Stimulated activated effector memory CD8-positive, alpha-beta T cell treated with anti-CD3 and anti-CD28 coated beads, Interleukin-12 subunit alpha, Interleukin-12 subunit beta, amount 100 ng/mL, for 72 hours (primary cell): ENCODE measurements around the gene ATP10A.

ENCODE experiments used
- ATAC-seq: fragments of 150-1000 bp; cut with Tn5 transposase; 2 replicates; pipeline ENCODE4 v1.10.0; 2021
- DNase-seq, 2 donors: peaks; one replicate each; pipeline ENCODE4 v3.0.0; 2021 to 2022; ENCODE audit warnings: low spot score in 2 of 2
- H3K27ac Mint-ChIP-seq: one replicate; pipeline ENCODE4 v1.8.0; 2022; ENCODE audit warnings: mild to moderate bottlenecking, mixed read lengths
- H3K36me3 Mint-ChIP-seq: one replicate; pipeline ENCODE4 v1.8.0; 2022; ENCODE audit warnings: mild to moderate bottlenecking, mixed read lengths
- H3K4me1 Mint-ChIP-seq: one replicate; pipeline ENCODE4 v1.8.0; 2022; ENCODE audit warnings: mixed read lengths
- H3K4me3 Mint-ChIP-seq: one replicate; pipeline ENCODE4 v1.8.0; 2022; ENCODE audit warnings: mild to moderate bottlenecking, mixed read lengths
- H3K9me3 Mint-ChIP-seq: one replicate; pipeline ENCODE4 v1.8.0; 2022; ENCODE audit warnings: mixed read lengths

ATP10A gene

DNA sequence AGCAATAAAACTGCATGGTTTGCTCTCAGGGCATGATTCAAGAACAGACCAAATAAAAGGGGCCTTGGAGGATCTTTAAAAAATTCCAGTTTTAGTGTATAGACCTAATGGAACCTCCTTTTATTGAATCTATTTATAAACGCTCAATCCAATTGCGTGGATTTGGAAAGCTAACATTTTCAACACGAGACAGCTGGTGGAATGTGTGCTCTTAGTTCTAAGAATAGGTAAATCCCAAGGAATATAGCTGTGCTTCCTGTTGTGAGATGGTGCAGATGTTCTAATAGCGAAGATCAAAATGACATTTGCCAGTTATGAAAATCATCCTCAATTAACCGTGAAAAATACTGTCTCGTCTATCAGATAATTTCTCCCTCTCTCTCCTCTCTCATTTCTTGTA, 192.5 kb downstream of the ATP10A start:
- ATAC-seq (no peak), DNase-seq (no peak)
- Mint-ChIP-seq H3K9me3 (peaks cover 4% of the 10 kb centered on the region), H3K4me3 (no peak overlapping the region), H3K36me3 (no peaks in the 10 kb centered on the region), H3K27ac (no peak overlapping the region), H3K4me1 (peaks cover 6% of the 10 kb centered on the region)

GRCh38 chr15:25670025-25670554, 193.0 kb downstream of the ATP10A start:
- Mint-ChIP-seq H3K4me3 (no peak overlapping the region), H3K9me3 (peaks cover 4% of the 10 kb centered on the region)
- no peak for ATAC-seq

GRCh38 chr15:25668901-25669300, 194.2 kb downstream of the ATP10A start:
- peaks cover 4% of the 10 kb centered on the region for H3K9me3 Mint-ChIP-seq
- DNase-seq, result no peak
- no peak for ATAC-seq
- no peak overlapping the region for H3K4me3 Mint-ChIP-seq
- no peak overlapping the region for H3K27ac Mint-ChIP-seq
- H3K36me3 Mint-ChIP-seq, result no peaks in the 10 kb centered on the region
- peaks cover 6% of the 10 kb centered on the region for H3K4me1 Mint-ChIP-seq

More at GRCh38 chr15:25670025-25670554, 193.0 kb downstream of the ATP10A start:
- Mint-ChIP-seq H3K4me1 (peaks cover 6% of the 10 kb centered on the region), H3K27ac (no peak overlapping the region), H3K36me3 (no peaks in the 10 kb centered on the region)
- no peak for DNase-seq

DNA sequence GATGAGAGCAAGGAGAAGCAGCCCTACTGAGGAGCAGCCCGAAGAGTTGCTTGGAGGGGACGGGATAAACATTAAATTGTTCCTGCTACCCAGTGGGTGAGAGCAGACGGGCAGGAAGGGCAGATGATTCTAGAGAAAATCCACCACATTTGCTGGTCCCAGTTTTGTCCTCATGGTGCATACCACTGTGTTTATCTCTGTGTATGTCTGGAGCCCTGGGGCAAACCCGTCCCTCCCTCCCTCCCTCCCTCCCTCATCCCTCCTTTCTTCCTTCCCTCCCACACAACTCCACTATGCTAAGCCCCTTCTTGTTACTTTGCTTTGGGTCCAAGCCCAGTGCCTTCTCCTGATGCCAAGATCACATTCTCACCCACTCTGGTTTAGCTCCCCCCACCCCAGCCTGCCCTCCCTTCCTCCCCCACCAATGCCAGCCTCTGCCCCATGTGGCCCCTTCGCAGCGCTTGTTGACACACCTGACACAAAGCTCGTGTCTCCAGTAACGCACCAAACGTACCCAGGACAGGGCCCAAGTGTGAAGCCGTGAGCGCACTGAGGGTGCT, 194.8 kb downstream of the ATP10A start:
- Mint-ChIP-seq H3K4me3 (no peak overlapping the region), H3K36me3 (no peaks in the 10 kb centered on the region), H3K9me3 (peaks cover 4% of the 10 kb centered on the region), H3K4me1 (peaks cover 6% of the 10 kb centered on the region), H3K27ac (no peak overlapping the region)
- ATAC-seq (no peak), DNase-seq (no peak)

DNA sequence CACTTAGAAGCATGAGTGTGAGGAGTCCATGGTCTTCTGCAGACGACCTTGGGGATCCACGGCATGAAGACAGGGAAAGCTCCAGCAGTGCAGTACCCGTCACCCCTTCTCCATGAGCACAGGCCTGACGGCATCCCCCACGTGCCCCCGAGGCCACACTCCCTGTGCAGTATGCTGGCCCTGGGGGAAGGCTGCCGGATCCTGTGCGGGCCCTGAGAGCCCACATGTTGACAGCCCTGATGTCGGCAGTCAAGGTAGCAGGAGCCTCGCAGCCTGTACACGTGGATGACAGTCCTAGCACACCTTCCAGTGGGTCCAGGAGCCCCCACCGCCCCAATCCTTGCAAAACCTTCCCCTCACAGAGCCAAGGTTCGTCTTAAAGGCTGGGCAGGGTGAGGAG, 195.3 kb downstream of the ATP10A start:
- no peak overlapping the region for H3K4me3 Mint-ChIP-seq
- no peaks in the 10 kb centered on the region for H3K36me3 Mint-ChIP-seq
- DNase-seq (no peak), ATAC-seq (no peak)
- H3K27ac Mint-ChIP-seq, result no peak overlapping the region
- peaks cover 6% of the 10 kb centered on the region for H3K4me1 Mint-ChIP-seq
- H3K9me3 Mint-ChIP-seq, result peaks cover 4% of the 10 kb centered on the region

DNA sequence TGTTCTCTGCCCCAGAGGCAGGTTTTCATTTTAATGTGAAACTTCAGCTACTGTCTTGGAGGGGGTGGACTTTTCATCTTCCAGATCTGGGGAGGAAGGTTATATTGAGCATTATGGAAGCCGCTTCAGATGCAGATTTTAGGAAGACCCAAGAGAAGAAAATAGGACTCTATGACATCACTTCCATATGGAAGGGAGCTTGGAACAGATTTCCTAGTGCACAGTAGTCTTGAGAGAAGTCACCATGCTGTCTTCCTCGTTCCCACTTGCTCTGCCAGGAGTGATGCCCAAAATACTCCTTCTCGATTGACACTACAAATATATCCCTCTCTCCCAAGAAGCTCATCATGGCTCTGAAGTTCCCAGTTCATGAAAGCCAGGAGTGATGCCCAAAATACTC, 197.2 kb downstream of the ATP10A start:
- H3K36me3 Mint-ChIP-seq, result no peaks in the 10 kb centered on the region
- no peaks in the 10 kb centered on the region for H3K9me3 Mint-ChIP-seq
- no peak for DNase-seq
- H3K27ac Mint-ChIP-seq, result no peak overlapping the region
- no peak for ATAC-seq
- no peak overlapping the region for H3K4me3 Mint-ChIP-seq
- peaks cover 6% of the 10 kb centered on the region for H3K4me1 Mint-ChIP-seq

DNA sequence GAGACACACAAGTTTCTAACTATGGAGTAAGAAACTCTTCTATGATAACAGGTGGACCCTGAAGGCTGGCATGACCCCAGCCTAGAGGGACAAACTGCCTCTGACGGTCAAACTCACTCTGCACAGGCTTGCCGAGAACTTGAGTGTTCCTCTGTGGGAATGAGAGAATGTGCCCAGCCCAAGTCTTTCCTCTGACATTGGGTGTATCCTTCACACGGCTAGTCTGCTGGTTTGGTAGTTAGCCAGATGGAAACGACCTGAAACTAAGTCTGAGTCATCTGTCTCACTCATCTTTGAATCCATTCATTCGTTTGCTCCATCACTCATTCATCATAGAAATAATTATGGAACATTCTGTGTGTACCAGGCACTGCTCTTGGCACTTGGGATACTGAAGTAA, 198.4 kb downstream of the ATP10A start:
- no peaks in the 10 kb centered on the region for H3K9me3 Mint-ChIP-seq
- no peak overlapping the region for H3K27ac Mint-ChIP-seq
- ATAC-seq (no peak), DNase-seq (no peak)
- peaks cover 2% of the 10 kb centered on the region for H3K4me1 Mint-ChIP-seq
- H3K36me3 Mint-ChIP-seq, result no peaks in the 10 kb centered on the region
- no peak overlapping the region for H3K4me3 Mint-ChIP-seq

DNA sequence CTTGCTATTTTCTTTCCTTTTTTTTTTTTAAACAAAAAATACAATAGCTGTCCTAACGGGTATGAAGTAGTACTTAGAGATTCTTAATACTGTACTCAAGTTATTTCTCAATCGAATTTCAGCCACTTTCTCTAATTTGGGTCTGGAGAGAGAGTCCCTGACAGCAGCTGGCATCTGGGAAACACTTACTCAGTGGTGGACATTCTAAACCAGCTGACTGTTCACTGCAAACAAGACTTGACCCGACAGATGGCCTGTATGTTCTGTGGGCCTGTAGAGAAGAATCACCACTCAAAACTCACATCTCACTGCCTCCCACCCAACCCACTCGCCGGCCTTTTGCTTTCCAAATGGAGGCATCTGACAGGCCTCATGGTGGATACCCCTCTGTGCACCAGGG, 199.6 kb downstream of the ATP10A start:
- Mint-ChIP-seq H3K4me3 (no peak overlapping the region), H3K4me1 (no peaks in the 10 kb centered on the region), H3K36me3 (no peaks in the 10 kb centered on the region), H3K27ac (no peak overlapping the region), H3K9me3 (no peaks in the 10 kb centered on the region)
- DNase-seq (no peak), ATAC-seq (no peak)

DNA sequence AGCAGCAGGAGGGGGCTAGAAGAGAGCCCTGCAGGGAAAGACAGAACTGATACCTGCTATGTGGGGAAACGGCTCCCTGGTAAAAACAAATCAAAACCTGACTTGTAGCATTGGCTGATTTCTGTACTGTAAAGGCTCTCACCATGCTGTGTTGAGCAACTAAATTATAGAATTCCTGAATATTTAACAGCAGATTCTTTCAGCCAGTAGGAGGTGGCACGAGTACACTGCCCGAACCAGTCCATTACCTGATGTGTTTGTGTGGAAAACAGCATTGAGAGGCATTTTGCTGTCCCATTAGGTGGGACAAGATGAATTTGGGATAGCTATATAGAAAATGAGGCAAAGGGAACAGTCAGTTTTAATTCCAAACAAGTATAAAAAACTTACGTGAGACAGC, 201.2 kb downstream of the ATP10A start:
- Mint-ChIP-seq H3K4me3 (no peak overlapping the region), H3K36me3 (no peaks in the 10 kb centered on the region)

DNA sequence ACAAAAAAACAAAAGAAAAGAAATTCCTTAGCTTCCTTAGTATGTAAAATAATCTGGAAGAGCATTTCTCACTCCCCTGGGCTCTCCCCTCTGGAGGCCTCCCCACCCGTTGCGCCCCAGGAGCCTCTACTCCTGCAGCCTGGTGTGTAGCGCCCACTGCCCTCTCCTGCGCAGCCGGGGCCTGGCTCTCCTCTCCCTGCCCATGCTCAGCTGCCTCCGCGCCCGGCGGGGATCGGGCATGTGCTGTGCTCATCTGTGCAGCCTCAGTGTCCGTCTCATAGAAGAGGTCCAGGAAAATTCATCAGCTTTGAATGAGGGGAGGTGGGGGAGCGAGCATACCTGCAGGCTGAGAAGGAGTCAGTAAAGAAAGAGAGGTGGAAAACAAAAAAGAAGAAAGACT, 203.9 kb downstream of the ATP10A start:
- H3K4me1 Mint-ChIP-seq, result no peaks in the 10 kb centered on the region
- no peaks in the 10 kb centered on the region for H3K36me3 Mint-ChIP-seq
- H3K27ac Mint-ChIP-seq, result no peak overlapping the region
- no peaks in the 10 kb centered on the region for H3K9me3 Mint-ChIP-seq
- DNase-seq (no peak), ATAC-seq (no peak)
- no peak overlapping the region for H3K4me3 Mint-ChIP-seq

More for the DNA sequence above, 201.2 kb downstream of the ATP10A start:
- Mint-ChIP-seq H3K4me1 (no peaks in the 10 kb centered on the region), H3K9me3 (no peaks in the 10 kb centered on the region), H3K27ac (no peak overlapping the region)
- ATAC-seq (no peak), DNase-seq (no peak)

DNA sequence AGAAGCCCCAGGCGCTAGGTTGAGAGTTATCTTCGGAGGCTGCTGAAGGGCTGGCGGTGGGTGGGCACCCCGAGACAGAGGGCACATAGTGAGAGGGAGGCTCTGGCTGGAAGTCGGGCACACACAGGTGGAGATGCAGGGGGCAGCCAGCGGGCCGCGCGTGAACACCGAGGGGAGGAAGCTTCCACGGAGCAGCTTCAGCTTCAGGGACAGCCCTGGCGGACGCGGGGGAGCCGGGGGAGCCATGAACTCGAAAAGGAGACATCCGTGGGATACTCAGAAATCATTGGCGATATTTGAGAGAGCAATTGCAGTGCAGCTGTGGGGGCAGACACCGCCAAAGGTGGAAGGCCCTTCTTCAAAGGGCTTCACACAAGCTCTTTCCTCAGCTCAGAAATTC, 204.6 kb downstream of the ATP10A start:
- Mint-ChIP-seq H3K27ac (no peak overlapping the region), H3K4me1 (no peaks in the 10 kb centered on the region), H3K9me3 (no peaks in the 10 kb centered on the region), H3K36me3 (no peaks in the 10 kb centered on the region), H3K4me3 (no peak overlapping the region)
- ATAC-seq (no peak), DNase-seq (no peak)

GRCh38 chr15:25655207-25655948, 207.7 kb downstream of the ATP10A start:
- no peaks in the 10 kb centered on the region for H3K36me3 Mint-ChIP-seq
- no peak overlapping the region for H3K27ac Mint-ChIP-seq
- ATAC-seq (no peak), DNase-seq (no peak)
- H3K4me3 Mint-ChIP-seq, result no peak overlapping the region
- H3K9me3 Mint-ChIP-seq, result no peaks in the 10 kb centered on the region
- no peaks in the 10 kb centered on the region for H3K4me1 Mint-ChIP-seq

- ATAC-seq, result no peak
- no peak overlapping the region for H3K27ac Mint-ChIP-seq
- H3K9me3 Mint-ChIP-seq, result no peaks in the 10 kb centered on the region
- no peak for DNase-seq
- no peak overlapping the region for H3K4me3 Mint-ChIP-seq
- H3K4me1 Mint-ChIP-seq, result no peaks in the 10 kb centered on the region
- H3K36me3 Mint-ChIP-seq, result no peaks in the 10 kb centered on the region
Observed at GRCh38 chr15:25653371-25653770, 209.8 kb downstream of the ATP10A start.

DNA sequence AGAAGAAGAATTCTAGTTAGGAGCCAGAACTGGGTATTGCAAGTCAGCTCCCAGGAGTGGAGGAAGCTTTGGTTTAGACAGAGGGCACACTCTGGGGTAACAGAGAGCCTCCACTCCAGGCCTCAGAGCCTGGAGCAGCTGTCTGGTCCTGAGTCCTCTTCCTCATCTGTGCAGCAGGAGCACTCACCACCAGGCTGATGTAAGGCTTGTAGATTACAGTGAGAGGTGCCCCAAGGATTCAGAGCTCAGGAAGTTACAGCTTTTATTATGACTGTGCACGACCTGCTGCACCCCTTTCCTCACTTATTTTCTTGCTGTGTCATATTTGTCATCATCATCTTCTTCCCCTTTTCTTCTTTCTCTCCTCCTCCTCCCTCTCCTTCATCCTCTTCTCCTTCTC, 210.4 kb downstream of the ATP10A start:
- no peak for DNase-seq
- no peaks in the 10 kb centered on the region for H3K9me3 Mint-ChIP-seq
- no peak overlapping the region for H3K27ac Mint-ChIP-seq

DNA sequence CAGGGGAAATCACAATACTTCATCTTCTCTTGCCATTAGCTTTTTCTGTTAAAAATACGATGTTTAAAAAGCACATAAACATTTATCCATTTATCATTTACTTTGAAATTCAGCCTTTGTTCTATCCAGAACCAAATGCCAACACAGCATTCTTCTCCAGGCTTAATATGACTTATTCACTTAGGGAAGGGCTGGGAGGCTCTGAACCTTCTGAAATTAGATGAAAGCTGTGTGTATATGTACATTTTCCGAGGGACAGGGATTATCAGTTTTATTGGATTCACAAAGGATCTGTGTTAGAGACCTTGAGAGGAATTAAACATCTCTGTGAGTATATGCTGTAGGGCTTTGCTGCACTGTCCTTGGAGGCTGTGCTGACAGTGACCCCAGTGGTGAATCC, 213.7 kb downstream of the ATP10A start:
- H3K4me3 Mint-ChIP-seq, result no peak overlapping the region
- no peaks in the 10 kb centered on the region for H3K9me3 Mint-ChIP-seq
- ATAC-seq (no peak), DNase-seq (no peak)
- no peaks in the 10 kb centered on the region for H3K36me3 Mint-ChIP-seq
- H3K4me1 Mint-ChIP-seq, result no peaks in the 10 kb centered on the region
- no peak overlapping the region for H3K27ac Mint-ChIP-seq

More for the DNA sequence above, 210.4 kb downstream of the ATP10A start:
- H3K4me3 Mint-ChIP-seq, result no peak overlapping the region
- ATAC-seq, result peak; percentile 51
- no peaks in the 10 kb centered on the region for H3K4me1 Mint-ChIP-seq
- H3K36me3 Mint-ChIP-seq, result no peaks in the 10 kb centered on the region

DNA sequence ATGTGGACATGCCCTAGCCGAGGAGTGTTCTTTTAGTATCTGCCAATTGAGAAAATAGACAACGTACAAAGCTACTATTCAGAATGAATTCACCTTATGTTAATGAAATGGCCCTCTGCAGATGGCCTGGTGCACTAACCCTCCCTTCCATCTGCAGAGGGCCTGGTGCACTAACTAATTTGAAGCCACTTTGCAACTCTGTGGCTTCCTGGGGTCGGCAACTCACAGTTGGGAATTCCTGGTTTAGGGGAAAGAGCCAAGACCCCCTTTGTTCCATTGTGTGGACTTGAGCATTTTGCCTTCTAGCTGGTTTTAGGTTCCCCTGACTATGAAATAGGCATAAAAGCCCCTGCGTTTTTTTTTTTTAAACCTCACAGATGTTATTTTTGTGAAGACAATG, 220.0 kb downstream of the ATP10A start:
- DNase-seq, result no peak
- no peaks in the 10 kb centered on the region for H3K36me3 Mint-ChIP-seq
- peaks cover 5% of the 10 kb centered on the region for H3K4me1 Mint-ChIP-seq
- no peak for ATAC-seq
- no peaks in the 10 kb centered on the region for H3K9me3 Mint-ChIP-seq
- peak overlapping the region; percentile 60 for H3K27ac Mint-ChIP-seq
- H3K4me3 Mint-ChIP-seq, result no peak overlapping the region
